Jurkat, Clone E6-1 (cell line): ENCODE measurements around the gene SCG3.
A peak's percentile ranks its signal among the peaks of the same experiment; 100 is the strongest.

Experiments used
- DNase-seq: peaks from one replicate; pipeline ENCODE4 v3.0.0-alpha.2; 2011; ENCODE audit warnings: low read depth, low spot score
- H3K4me3 ChIP-seq: 2 replicates; pipeline ENCODE4 v1.5.1; 2011; ENCODE audit warnings: mild to moderate bottlenecking, low read length, control low read depth, moderate library complexity

The SCG3 gene

DNA sequence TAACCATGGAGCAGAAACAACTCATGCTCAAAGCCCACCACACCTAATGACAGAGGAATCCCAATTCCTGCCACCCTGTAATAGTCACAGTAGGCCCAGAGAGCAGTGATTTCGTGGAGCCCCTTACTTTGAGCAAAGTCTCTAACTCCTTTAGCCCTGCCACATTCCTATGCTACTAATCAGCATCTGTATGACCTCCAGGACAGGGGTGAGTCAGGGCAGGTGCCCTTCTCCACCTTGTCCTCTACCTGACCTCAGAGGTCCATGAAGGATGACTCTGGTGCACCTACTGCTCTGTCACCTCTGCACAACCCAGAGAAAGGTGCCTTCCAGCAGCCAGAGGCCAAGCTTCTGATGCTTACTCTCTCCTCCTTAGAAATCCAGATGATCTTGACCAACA is 6.1 kb upstream of the SCG3 start:
- no peak for DNase-seq
- no peak overlapping the region for H3K4me3 ChIP-seq

DNA sequence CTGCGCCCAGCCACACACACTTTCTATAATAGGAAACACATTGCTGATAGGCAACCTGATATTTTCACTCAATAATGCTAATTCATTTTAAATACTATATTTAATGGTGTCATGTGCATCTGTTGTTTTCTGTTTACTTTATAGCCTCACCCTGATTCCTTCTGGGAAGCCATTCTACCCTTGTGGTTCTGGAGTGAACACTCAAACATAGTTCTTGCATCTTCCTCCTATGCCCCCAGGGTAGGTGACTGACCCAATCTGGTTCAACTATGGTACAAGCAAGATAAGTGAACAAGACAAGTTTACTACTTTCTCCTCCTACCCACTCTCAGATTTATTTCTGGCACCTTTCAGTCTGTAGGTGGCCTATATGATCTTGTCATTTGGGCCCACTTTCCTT is 4.3 kb upstream of the SCG3 start:
- no peak overlapping the region for H3K4me3 ChIP-seq
- no peak for DNase-seq

DNA sequence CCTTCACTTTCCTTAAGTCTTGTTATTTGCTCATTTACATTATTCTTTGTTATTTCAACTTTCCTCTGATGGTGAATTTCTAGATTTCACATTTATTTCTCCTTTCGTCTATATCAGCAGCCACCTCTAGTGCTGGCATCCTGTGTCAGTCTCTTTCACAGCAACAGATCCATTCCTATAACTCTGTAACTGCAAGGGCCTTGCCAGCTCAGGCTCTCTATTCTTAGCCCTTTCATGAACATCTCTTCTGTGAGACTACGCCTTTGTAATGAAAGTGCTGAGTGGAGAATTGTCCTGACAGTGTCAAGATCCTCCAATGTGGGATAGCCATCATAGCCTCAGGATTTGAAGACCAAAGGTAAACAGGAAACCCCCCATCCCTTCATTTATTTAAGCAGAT is 3.9 kb upstream of the SCG3 start:
- H3K4me3 ChIP-seq: no peak overlapping the region
- no peak for DNase-seq

DNA sequence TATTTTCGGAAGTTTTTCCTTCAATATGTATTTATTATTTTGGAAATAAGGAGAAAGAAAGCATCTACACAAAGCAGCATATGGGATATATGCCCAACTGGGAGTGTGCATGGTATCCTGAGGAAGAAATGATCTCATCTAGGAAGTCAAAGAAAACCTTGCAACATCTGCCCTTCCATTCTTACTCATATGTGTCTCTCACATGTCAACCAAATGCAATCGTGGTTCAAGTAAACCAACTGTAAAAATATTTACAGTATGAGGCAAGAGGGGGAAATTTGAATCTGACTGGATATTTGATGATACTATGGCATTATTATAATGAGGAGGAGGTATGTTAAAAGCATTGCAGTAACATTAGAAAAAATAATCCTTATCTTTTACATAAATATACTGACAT is 3.2 kb upstream of the SCG3 start:
- H3K4me3 ChIP-seq: no peak overlapping the region
- no peak for DNase-seq

DNA sequence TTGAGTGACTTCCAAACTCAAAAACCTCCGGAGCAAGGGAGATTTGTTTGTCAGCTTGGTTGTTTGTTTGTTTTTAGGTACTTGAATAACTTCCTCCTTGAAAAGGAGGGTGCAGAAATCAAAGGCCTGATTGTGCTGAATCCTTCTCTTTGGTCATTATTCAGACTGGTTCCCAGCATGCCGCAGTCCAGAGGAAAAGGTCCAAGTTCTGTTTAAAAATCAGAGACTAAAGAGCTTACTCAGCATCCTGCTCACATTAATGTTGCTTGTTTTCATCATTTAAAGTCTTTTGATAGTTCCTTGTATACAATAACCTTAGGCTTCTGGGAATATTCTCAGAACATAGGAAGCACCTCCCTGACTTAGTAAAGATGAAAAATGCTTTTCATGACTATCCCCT is 982 bp upstream of the SCG3 start:
- no peak overlapping the region for H3K4me3 ChIP-seq
- DNase-seq: no peak

DNA sequence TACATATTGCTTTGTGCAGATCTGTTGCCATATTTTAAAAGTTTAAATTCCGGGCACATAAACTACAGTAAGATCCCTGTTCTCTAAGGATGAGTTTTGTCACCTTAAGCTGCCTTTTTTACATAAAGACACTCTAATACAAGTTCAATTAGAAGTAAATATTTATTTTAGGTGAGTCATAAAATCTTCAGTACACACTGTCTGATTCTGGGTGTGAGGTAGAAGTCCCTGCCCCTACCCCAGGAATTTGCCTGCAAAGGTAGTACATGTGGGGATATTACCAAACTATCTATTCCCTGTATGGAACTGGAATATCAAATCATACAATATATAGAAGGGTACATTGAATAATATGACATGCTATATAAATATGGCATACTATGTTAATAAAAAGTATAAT is 6.3 kb downstream of the SCG3 start:
- H3K4me3 ChIP-seq: no peak overlapping the region
- no peak for DNase-seq

DNA sequence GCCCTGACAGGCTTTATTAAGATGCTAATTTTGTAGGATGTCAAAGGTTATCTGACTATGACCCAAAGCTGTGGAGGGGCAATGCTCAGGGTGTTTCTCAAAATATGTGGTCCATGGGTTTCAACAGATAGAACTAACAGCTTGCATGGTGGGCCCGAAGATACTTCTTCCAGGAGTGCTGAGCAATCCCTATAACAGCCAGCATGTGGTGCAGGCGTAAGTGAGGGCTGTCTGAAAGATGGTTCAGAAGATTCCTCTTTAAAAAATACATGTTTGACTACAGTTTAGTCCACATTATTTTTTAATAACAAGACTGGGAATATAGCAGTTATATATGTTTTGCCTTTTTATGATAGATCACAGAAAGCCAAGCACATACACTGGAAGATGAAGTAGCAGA is 7.6 kb downstream of the SCG3 start:
- DNase-seq: peak; percentile 12
- no peak overlapping the region for H3K4me3 ChIP-seq

DNA sequence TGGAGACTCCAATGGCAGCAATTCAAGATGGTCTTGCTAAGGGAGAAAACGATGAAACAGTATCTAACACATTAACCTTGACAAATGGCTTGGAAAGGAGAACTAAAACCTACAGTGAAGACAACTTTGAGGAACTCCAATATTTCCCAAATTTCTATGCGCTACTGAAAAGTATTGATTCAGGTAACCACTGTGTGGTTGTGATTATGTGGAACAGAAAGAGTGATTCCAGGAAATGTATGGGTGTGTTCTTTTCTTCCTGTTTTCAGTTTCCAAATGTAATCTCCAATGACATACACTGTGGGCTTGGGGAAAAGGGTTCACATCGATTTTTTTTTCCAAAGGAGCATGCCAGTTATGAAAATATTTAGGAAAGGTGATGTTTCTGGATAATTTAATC is 10.9 kb downstream of the SCG3 start:
- DNase-seq: no peak
- no peak overlapping the region for H3K4me3 ChIP-seq

DNA sequence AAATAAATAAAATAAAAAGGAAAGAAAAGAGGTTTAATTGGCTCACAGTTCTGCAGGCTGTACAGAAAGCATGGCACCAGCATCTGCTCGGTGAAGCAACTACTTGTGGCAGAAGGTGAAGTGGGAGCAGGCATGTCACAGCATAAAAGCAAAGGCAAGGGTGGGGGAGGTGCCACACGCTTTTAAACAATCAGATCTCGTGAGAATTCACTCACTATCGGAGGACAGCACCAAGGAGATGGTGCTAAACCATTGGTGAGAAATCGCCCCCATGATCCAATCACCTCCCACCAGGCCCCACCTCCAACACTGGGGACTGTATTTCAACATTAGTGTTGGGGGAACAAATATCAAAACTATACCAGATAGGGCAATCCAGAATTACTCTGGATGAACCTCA is 15.3 kb downstream of the SCG3 start:
- no peak for DNase-seq
- H3K4me3 ChIP-seq: no peak overlapping the region

DNA sequence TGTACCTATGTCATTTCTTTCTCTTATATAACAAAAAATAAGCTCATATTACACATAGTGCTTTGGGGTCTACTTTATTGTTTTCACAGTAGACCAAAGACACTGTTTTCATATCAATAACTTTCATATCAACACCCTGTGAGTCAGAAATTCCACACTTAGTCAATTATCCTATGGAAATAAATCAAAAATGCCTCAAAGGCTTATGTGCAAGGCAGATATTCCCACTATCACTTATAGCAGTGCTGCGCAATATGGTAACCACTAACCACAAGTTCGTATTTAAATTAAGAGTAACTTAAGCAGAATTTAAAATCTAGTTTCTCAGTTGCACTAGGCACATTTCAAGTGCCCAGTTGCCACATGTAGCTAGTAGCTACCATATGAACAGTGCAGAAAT is 15.9 kb downstream of the SCG3 start:
- H3K4me3 ChIP-seq: no peak overlapping the region
- DNase-seq: no peak

DNA sequence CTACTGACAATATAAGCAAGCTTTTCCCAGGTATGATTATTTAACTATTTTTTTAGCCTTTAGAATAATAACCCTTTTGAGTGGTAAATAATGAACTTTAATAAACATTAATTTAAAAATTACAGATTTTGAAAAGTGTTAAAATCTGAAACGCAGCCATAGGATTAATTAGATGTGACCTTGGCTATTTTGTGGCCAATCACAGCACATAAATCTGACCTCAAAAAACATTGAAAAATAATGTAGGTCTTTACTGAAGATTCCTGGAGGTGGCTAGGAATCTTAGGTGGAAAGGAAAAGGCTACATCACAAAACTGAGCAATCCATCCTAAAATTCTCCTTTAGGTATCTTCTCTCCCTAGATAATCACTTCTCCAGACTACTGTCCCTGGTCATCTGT is 18.1 kb downstream of the SCG3 start:
- no peak for DNase-seq
- no peak overlapping the region for H3K4me3 ChIP-seq

DNA sequence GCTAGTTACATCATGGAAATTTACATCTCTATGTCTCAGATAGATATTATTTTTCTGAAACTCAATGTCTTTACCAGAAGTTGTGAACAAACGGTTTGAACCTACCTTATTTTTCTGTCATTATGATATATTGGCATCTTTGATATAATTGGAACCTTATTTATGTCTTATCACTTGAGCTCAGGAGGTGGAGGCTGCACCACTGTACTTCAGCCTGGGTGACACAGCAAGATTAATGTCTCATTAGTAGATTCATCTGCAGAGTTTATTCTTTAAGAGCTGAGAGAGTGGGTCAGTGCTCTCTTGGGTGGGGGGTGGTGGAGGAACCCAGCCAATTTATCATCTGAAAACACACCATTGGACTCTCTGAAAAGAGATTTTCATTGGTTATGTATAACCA is 21.4 kb downstream of the SCG3 start:
- DNase-seq: no peak
- H3K4me3 ChIP-seq: no peak overlapping the region

DNA sequence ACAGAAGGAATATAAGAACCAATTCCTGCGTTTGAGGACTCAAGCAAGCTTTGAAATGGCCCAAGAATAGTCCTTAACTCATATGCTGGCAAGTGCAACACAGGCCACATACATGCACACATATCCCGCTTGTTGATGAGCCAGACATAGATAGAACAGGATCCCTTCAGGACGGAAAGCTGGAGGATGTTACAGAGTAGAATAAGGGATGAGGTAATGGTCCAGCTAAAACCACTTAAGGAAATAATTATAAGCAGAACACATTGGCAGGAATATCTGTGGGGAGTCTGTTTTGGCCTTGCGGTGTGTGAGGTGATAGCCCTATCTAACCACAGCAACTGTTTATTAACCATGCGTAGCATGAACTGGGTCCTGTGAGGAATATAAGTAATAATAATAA is 25.0 kb downstream of the SCG3 start:
- H3K4me3 ChIP-seq: no peak overlapping the region
- DNase-seq: no peak

DNA sequence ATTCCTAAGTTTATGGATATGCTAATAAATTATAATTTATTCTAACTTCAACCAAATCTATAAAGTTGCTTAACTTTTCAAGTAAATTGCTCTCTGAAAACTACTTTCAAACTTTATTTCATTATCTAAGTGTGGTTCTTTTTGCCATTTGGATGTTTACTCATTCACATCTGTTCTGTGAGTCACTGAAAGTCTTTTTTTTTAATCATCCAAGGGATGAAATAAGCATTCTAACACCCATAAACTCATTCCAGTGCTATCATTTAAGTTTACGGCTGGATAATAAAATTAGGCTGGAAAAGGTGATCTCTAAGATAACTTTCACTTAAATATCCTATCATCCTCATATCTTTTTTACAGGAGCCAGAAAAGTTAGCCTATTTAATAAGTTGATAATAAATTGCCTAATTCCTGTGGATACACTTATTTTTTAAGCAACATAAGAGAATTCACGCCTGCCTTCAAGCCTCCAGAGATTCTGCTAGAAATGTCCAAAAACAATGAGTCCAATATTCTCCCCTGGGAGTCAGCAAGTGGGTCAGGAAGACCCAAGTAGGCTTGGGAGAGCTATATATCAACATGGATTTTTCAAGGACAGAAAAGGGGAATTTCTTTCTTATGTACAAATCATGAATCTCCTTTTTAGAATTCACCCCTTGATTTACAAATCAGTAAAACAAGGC is 25.8 kb downstream of the SCG3 start:
- DNase-seq: no peak
- no peak overlapping the region for H3K4me3 ChIP-seq

DNA sequence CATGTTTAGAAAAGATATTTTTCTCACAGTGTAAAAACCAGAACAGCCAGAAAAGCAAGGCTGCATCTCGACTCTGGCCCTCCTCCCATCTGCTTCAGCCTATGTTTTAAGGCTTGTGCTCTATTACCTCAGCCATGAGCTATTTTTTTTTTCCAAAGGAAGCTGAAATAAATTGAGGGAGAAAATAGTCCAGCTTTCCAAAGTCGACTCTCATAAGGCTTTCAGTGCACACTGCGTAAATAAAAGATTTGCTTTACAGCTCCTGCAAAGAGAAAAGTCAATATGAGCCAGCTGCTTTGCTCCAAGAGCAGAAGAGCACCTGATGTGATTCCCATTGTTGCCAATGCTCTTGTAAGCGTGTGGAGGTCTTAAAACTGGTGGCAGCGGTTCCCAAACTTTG is 26.7 kb downstream of the SCG3 start:
- no peak for DNase-seq
- H3K4me3 ChIP-seq: no peak overlapping the region

DNA sequence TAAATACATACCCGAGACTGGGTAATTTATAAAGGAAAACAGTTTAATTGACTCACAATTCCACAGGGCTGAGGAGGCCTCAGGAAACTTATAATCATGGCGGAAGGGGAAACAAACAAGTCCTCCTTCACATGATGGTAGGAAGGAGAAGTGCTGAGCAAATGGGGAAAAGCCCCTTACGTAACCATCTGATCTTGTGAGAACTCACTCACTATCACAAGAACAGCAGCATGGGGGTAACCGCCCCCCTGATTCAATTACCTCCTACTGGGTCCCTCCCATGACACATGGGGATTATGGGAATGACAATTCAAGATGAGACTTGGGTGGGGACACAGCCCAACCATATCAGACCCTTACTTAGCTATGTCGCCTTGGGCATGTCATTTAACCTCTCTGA is 27.7 kb downstream of the SCG3 start:
- DNase-seq: no peak
- no peak overlapping the region for H3K4me3 ChIP-seq

DNA sequence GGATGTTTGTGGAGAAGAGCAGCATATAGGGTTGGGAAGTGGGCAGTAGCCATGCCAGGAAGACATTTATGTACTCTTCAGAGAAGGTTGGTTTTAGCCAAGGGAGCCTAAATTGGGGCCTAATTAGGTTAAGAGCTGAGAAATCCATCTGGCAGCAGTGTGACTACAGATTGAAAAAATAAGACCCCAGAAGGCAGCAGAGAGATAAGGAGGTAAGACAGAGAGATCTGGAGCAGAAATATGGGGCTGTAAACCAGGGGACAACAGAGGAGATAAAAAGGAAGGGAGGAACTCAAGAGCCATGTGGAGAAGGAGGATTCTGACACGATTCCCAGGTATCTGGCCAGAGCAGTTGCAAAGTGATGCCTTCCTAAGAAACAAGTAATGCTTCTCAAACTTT is 32.9 kb downstream of the SCG3 start:
- DNase-seq: no peak

DNA sequence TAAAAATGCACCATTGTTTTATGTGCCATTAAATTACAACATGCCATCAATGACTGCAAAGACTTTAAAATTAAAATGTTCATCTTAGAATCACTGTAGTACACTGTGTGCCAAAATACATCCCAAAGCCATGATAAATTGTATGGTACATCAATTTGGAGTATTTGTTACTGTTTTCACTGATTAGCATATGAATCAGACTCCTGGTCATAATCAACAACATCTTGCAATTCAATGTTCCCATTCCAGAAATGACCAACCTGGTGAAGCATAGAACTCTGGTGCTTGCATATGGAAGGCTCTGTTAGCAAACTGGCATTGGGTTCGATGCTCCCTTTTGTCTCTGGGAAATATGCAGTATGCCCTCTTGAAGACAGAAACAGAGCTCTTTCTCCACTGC is 33.6 kb downstream of the SCG3 start:
- DNase-seq: no peak
- no peak overlapping the region for H3K4me3 ChIP-seq

More for the DNA sequence above, 32.9 kb downstream of the SCG3 start:
- H3K4me3 ChIP-seq: no peak overlapping the region

DNA sequence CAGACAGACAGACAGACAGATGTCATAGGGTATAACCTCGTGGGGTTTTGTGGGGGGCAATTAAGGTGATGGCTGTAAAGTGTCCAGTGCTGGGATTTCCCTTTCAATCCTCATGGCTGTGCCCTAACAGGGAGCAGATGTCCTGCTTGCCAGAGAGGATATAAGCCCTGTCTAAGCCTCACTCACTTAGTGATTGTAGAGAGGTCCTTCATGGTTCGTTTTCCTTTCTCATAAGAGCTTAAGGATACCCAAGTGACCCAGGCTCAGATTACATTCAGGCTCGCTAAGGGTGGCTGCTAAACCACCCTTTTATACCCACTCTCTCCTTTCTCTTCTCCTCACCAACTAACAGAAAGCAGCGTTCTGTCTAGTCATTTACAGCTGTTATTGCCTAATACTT is 36.9 kb downstream of the SCG3 start:
- DNase-seq: no peak
- H3K4me3 ChIP-seq: no peak overlapping the region

DNA sequence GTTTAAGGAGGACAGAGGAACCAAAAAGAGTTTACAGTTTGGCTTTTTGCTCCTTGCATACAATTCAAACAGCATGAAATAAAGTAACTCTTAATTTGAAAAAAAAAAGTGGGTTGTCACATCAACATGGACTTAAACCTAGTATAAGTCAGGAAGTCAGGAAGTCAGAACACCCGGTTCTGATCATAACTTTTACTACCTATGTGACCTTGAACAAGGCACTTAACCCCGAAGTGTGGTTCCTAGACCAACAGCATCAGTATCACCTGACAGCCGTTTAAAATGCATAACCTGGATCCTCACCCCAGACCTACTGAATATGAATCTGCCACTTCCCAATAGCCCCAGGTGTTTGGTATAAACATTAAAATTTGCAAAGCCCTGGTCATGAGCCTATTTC is 37.4 kb downstream of the SCG3 start:
- H3K4me3 ChIP-seq: no peak overlapping the region
- no peak for DNase-seq

DNA sequence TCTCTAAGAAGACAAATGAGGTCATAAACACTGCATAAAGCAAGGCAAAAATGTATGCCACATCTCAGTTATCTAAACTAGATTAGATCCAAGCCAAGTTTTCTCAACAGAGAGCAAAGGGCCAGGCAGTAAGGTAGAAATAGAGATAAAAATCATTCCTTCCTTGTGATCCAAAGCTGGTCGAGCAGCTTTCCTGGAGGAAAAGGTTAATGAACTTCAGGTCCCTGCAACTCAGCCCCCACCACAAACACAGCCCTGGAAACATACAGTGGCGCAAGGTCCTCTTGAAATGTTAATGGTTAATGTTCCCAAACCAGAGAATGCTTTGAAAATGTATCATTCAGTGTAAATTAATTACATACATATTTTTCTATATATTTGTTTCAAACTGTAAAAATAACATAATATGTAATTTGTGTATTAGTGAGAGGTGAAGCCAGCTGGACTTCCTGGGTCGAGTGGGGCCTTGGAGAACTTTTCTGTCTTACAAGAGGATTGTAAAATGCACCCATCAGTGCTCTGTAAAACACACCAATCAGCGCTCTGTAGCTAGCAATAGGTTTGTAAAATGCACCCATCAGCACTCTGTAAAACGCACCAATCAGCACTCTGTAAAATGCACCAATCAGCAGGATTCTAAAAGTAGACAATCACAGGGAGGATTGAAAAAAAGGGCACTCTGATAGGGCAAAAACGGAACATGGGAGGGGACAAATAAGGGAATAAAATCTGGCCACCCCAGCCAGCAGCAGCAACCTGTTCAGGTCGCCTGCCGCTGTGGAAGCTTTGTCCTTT is 39.1 kb downstream of the SCG3 start:
- no peak for DNase-seq
- no peak overlapping the region for H3K4me3 ChIP-seq
